GM12878 (cell line): ENCODE data around the gene HAPSTR1. TPM values are rescaled to one million over a fixed set of nuclear protein-coding genes. Genes with fewer than 3 reads are reported as not detected.

Experiments used
- ATAC-seq: fragments of 200-7000 bp; cut with Tn5 transposase; 3 replicates; pipeline ENCODE4 v1.9.1; 2020; ENCODE audit warnings: mild to moderate bottlenecking, moderate library complexity
- BruUV-seq: library from RNA; stranded (reverse); fragments of 400-500 nt; replicated peaks from 2 replicates; lab custom pipeline; 2021; lab: Mats Ljungman, UMichigan
- CTCF ChIA-PET: fragments of 300-600 bp; sonication (Branson Sonifier 250); formaldehyde crosslinking; extraction: SDS; loops from one replicate; lab custom pipeline; 2021; ENCODE audit warnings: inconsistent platforms; lab: Yijun Ruan, JAX
- POLR2A ChIA-PET: fragments of 350-600 bp; formaldehyde crosslinking; extraction: SDS; loops from one replicate; lab custom pipeline; 2021; ENCODE audit warnings: inconsistent platforms; lab: Charles Lee
- RAD21 ChIA-PET: fragments of 300-600 bp; sonication (Branson Sonifier 250); formaldehyde crosslinking; loops from one replicate; lab custom pipeline; 2023; ENCODE audit warnings: antibody characterized with exemption; ENCODE audit not compliant: unreplicated experiment; lab: Charles Lee
- SMC1A ChIA-PET: fragments of 300-600 bp; sonication (Branson Sonifier 250); formaldehyde crosslinking; loops from one replicate; lab custom pipeline; 2023; ENCODE audit not compliant: unreplicated experiment, uncharacterized antibody; lab: Charles Lee
- DNase-seq: peaks from one replicate; pipeline ENCODE4 v3.0.0-alpha.2; 2011; ENCODE audit warnings: low read depth, low spot score
- FAIRE-seq: peaks from 3 replicates; lab custom pipeline; 2011; peaks lifted over from hg19 to GRCh38; lab: Jason Lieb, UNC
- H2AFZ ChIP-seq: 2 replicates; pipeline ENCODE4 v1.6.0; 2011; ENCODE audit warnings: low read depth, low read length, control low read depth; ENCODE audit not compliant: control insufficient read depth
- H3K27ac ChIP-seq: 2 replicates; pipeline ENCODE4 v1.5.1; 2011; ENCODE audit warnings: control low read depth; ENCODE audit not compliant: control insufficient read depth, insufficient read depth
- H3K27me3 ChIP-seq, 2 experiments: replicated peaks in 1 of 2; 2 replicates each; pipeline versions ENCODE4 v1.6.0 to v1.6.1; 2011; ENCODE audit warnings: low read length in 1 of 2; ENCODE audit not compliant: control insufficient read depth in 2 of 2, insufficient read depth in 2 of 2
- H3K36me3 ChIP-seq, 2 experiments: 2 replicates each; pipeline ENCODE4 v1.5.1; 2011; ENCODE audit warnings: low read length in 1 of 2; ENCODE audit not compliant: control insufficient read depth in 2 of 2, insufficient read depth in 2 of 2
- H3K4me1 ChIP-seq: 2 replicates; pipeline ENCODE4 v1.6.1; 2011; ENCODE audit warnings: mild to moderate bottlenecking, low read length, moderate library complexity, mixed read lengths; ENCODE audit not compliant: control insufficient read depth, insufficient read depth
- H3K4me2 ChIP-seq: 2 replicates; pipeline ENCODE4 v1.6.0; 2011; ENCODE audit warnings: control low read depth; ENCODE audit not compliant: control insufficient read depth, insufficient read depth
- H3K4me3 ChIP-seq: fragments of 200-600 bp; sonication (generic); 2 replicates; pipeline ENCODE4 v1.5.1; 2016
- H3K79me2 ChIP-seq: 2 replicates; pipeline ENCODE4 v1.6.0; 2011; ENCODE audit warnings: low read length; ENCODE audit not compliant: control insufficient read depth, insufficient read depth
- H3K9ac ChIP-seq: 2 replicates; pipeline ENCODE4 v1.8.0; 2011; ENCODE audit warnings: low read length, control low read depth, mixed read lengths; ENCODE audit not compliant: control insufficient read depth, insufficient read depth
- H3K9me3 ChIP-seq: replicated peaks from 3 replicates; pipeline ENCODE4 v1.5.1; 2011; ENCODE audit warnings: mild to moderate bottlenecking, low read length; ENCODE audit not compliant: control insufficient read depth, insufficient read depth
- H4K20me1 ChIP-seq: 2 replicates; pipeline ENCODE4 v1.6.0; 2011; ENCODE audit not compliant: control insufficient read depth, insufficient read depth
- ASH2L ChIP-seq: fragments of 300-600, 200-600 bp; sonication (generic); IDR thresholded peaks from 2 replicates; pipeline ENCODE4 v1.6.1; 2017; ENCODE audit warnings: low read depth, mild to moderate bottlenecking, borderline replicate concordance
- CEBPB ChIP-seq, 2 experiments: fragments of 150-350 bp in 1 of 2; IDR thresholded peaks; 2 replicates each; pipeline ENCODE4 v1.6.1; 2012 to 2014; ENCODE audit warnings: low read depth in 2 of 2, low read length in 2 of 2, borderline replicate concordance in 1 of 2, inconsistent platforms in 1 of 2
- CREB1 ChIP-seq: IDR thresholded peaks from 2 replicates; pipeline ENCODE4 v1.6.1; 2012; ENCODE audit warnings: low read depth, mild to moderate bottlenecking, inconsistent platforms
- FOXM1 ChIP-seq: IDR thresholded peaks from 2 replicates; pipeline ENCODE4 v1.6.1; 2012; ENCODE audit warnings: low read depth, mild to moderate bottlenecking, inconsistent platforms, low read length, moderate library complexity
- IKZF2 ChIP-seq, 2 experiments: fragments of 450-650 bp; IDR thresholded peaks; 2 replicates each; pipeline ENCODE4 v1.6.1; 2017; ENCODE audit warnings: mild to moderate bottlenecking in 2 of 2, moderate library complexity in 2 of 2
- JUNB ChIP-seq: IDR thresholded peaks from 2 replicates; pipeline ENCODE4 v1.6.1; 2016; ENCODE audit warnings: antibody characterized with exemption, mild to moderate bottlenecking
- MTA3 ChIP-seq: IDR thresholded peaks from 2 replicates; pipeline ENCODE4 v1.6.1; 2012; ENCODE audit warnings: low read length, inconsistent platforms, borderline replicate concordance
- SREBF1 ChIP-seq: IDR thresholded peaks from 2 replicates; pipeline ENCODE4 v1.6.1; 2012; ENCODE audit warnings: mild to moderate bottlenecking, low read length
- WRNIP1 ChIP-seq: IDR thresholded peaks from 2 replicates; pipeline ENCODE4 v1.6.1; 2011; ENCODE audit warnings: low read depth, low read length, improper control_type of control experiment, borderline replicate concordance
- YBX1 ChIP-seq: fragments of 450-650 bp; IDR thresholded peaks from 2 replicates; pipeline ENCODE4 v1.6.1; 2016; ENCODE audit warnings: antibody characterized with exemption
- ZBTB40 ChIP-seq: fragments of 450-650 bp; IDR thresholded peaks from 2 replicates; pipeline ENCODE4 v1.6.1; 2016; ENCODE audit warnings: mild to moderate bottlenecking, moderate library complexity, borderline replicate concordance
- WGBS: methylation state at CpG from one replicate; pipeline ENCODE4 v1.1.6; 2016; ENCODE audit warnings: low lambda C conversion rate; ENCODE audit not compliant: insufficient replicate concordance, insufficient coverage; ENCODE audit errors: missing lambda C conversion rate; 5-methylcytosine and 5-hydroxymethylcytosine counted together
- in situ Hi-C: fragments of 300-500 bp; cut with MboI; formaldehyde crosslinking; loops from 9 replicates; pipeline ENCODE4 v1.14.3; 2018; ENCODE audit warnings: mixed read lengths
- intact Hi-C: fragments of 100-400 bp; cut with micrococcal nuclease; formaldehyde crosslinking; loops from one replicate; pipeline ENCODE4 v1.14.2; 2022; ENCODE audit not compliant: unreplicated experiment
- polyA plus RNA-seq, 11 experiments: library from polyadenylated mRNA; depleted of rRNA in 4 of 11; unstranded in 6 of 11; stranded (reverse) in 5 of 11; fragments of >200 nt; fragmentation: Nextera tagmentation in 4 of 11; fragmentation: Illumina TruSeq in 1 of 11; extraction: Ambion mirVana in 4 of 11; extraction: Trizol in 1 of 11; gene quantifications; 1 replicate in 1 of 11; 2 replicates in 10 of 11; pipeline versions ENCODE4 v1.2.1 to v1.2.3, GENCODE V29; 2011 to 2016; ENCODE audit warnings: inconsistent platforms in 2 of 11, missing spikeins in 2 of 11, low read depth in 1 of 11
- total RNA-seq, 4 experiments: library from RNA; depleted of rRNA in 3 of 4; stranded (reverse); fragments of >200 nt in 3 of 4; fragmentation: Illumina TruSeq in 1 of 4; extraction: Trizol in 1 of 4; gene quantifications; 2 replicates each; pipeline versions ENCODE4 v1.2.1 to v1.2.3, GENCODE V29; 2013 to 2021
- TF ChIP-seq, protein P1 (sequence below): fragments of 450-650 bp; formaldehyde crosslinking; IDR thresholded peaks from 2 replicates; pipeline ENCODE4 v1.4.0; 2022; ENCODE audit warnings: mild to moderate bottlenecking, moderate library complexity
- TF ChIP-seq, protein P2 (sequence below): IDR thresholded peaks from 2 replicates; pipeline ENCODE4 v1.6.1; 2012; ENCODE audit warnings: low read length, inconsistent platforms

HAPSTR1 gene
- total and polyA plus RNA-seq, 10 of the 15 experiments (the other 5 are each of a cell fraction or from before 2014, with no cell fraction given) = 8.7 to 52.5 (median 23.1) TPM

- TF ChIP-seq, protein P1, sequence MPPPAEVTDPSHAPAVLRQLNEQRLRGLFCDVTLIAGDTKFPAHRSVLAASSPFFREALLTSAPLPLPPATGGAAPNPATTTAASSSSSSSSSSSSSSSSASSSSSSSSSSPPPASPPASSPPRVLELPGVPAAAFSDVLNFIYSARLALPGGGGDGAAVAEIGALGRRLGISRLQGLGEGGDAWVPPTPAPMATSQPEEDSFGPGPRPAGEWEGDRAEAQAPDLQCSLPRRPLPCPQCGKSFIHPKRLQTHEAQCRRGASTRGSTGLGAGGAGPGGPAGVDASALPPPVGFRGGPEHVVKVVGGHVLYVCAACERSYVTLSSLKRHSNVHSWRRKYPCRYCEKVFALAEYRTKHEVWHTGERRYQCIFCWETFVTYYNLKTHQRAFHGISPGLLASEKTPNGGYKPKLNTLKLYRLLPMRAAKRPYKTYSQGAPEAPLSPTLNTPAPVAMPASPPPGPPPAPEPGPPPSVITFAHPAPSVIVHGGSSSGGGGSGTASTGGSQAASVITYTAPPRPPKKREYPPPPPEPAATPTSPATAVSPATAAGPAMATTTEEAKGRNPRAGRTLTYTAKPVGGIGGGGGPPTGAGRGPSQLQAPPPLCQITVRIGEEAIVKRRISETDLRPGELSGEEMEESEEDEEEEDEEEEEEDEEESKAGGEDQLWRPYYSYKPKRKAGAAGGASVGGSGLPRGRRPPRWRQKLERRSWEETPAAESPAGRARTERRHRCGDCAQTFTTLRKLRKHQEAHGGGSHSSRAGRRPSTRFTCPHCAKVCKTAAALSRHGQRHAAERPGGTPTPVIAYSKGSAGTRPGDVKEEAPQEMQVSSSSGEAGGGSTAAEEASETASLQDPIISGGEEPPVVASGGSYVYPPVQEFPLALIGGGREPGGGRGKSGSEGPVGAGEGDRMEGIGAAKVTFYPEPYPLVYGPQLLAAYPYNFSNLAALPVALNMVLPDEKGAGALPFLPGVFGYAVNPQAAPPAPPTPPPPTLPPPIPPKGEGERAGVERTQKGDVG (CRISPR knock-in tag) = no peak
- no peak for TF ChIP-seq CEBPB (IDR thresholded peaks at IDR 0.05; ENCODE audit: borderline replicate concordance in 1 of 2, low read depth in 2 of 2, low read length in 2 of 2)
Observed at GRCh38 chr16:9071377-9071776, 20.1 kb upstream of the HAPSTR1 start (continued).

GRCh38 chr16:9072806-9073341, 18.6 kb upstream of the HAPSTR1 start:
- intact Hi-C loops = no loop called here
- in situ Hi-C loops = no loop called here
- peak overlapping the region; percentile 78 for H3K27ac ChIP-seq
- TF ChIP-seq MTA3 (peak; percentile 28; the same call in 1 of the 2 replicates), YBX1 (no peak), CREB1 (peak; percentile 72), WRNIP1 (no peak), SREBF1 (no peak), ZBTB40 (peak; percentile 37; the same call in 1 of the 2 replicates), JUNB (0 out of 2 replicates have a peak, but pooled peaks have one; percentile 33), ASH2L (no peak), IKZF2 (IDR thresholded peaks at IDR 0.05) (0 out of 4 replicates have a peak, but pooled peaks of 1 of the 2 experiments have one; percentile 19), FOXM1 (peak; percentile 66; the same call in 1 of the 2 replicates)
- TF ChIP-seq, protein P2, sequence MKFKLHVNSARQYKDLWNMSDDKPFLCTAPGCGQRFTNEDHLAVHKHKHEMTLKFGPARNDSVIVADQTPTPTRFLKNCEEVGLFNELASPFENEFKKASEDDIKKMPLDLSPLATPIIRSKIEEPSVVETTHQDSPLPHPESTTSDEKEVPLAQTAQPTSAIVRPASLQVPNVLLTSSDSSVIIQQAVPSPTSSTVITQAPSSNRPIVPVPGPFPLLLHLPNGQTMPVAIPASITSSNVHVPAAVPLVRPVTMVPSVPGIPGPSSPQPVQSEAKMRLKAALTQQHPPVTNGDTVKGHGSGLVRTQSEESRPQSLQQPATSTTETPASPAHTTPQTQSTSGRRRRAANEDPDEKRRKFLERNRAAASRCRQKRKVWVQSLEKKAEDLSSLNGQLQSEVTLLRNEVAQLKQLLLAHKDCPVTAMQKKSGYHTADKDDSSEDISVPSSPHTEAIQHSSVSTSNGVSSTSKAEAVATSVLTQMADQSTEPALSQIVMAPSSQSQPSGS = peak; percentile 64; the same call in 1 of the 2 replicates

More at GRCh38 chr16:9072806-9073341, 18.6 kb upstream of the HAPSTR1 start:
- H2AFZ ChIP-seq = peak overlapping the region; percentile 91
- FAIRE-seq = no peak
- peak; percentile 44 for DNase-seq
- H3K4me2 ChIP-seq = peak overlapping the region; percentile 90
- CTCF ChIA-PET = no interaction called here
- SMC1A ChIA-PET = interaction anchor here (0.7 to 1.7 kb wide), 4 partner anchors 16 to 64 kb away, joined by 3 to 10 read pairs (median 4); no protein-coding TSS in a partner anchor
- ATAC-seq = peak; percentile 86
- no peaks in the 10 kb centered on the region for H3K9me3 ChIP-seq
- RAD21 ChIA-PET = interaction anchor here (0.6 to 1.0 kb wide), 3 partner anchors 20 to 68 kb away, joined by 3 to 4 read pairs (median 3); no protein-coding TSS in a partner anchor
- H3K4me1 ChIP-seq = peaks cover 28% of the 10 kb centered on the region
- H3K9ac ChIP-seq = peak overlapping the region; percentile 60
- H3K36me3 ChIP-seq = no peaks in the 10 kb centered on the region
- no peaks in the 10 kb centered on the region for H4K20me1 ChIP-seq
- WGBS = 3% methylated on average over 6 of the region's 6 CpGs
- H3K79me2 ChIP-seq = no peaks in the 10 kb centered on the region
- POLR2A ChIA-PET = interaction anchor here (1.8 kb wide), 1 partner anchor 19 kb away, joined by 6 read pairs; the partner anchor contains the start of gene HAPSTR1
- peak overlapping the region; percentile 64 for H3K4me3 ChIP-seq
- BruUV-seq = no TSS peak
- H3K27me3 ChIP-seq = no peaks in the 10 kb centered on the region
